ENCODE measurements around the gene ATP10B. TPM values are rescaled to one million over a fixed set of nuclear protein-coding genes. Genes with fewer than 3 reads are reported as not detected.

ATP10B gene
- total RNA-seq, 2 experiments from 2014 or later = not detected

DNA sequence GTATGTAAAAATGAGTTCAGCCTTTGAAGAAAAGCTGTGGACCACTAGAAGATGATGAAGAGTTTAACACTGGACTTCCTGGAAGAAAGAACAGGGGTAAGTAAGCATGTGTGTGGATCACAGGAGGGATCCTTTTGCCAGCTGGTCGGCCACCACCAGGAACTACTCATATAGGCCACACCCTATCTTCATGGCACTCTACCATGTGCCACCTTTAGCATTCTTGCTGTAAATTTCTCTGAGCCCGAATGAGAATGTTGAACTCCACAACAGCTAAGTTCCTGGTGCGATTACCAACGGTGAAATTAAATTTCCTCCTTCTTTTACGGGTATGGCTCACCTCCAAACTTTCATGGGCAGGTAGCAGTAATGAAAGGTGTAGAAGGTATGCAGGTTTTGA lies 102.3 kb downstream of the ATP10B start:
- Mint-ChIP-seq H3K27ac (no peak overlapping the region), H3K36me3 (ENCODE audit: low read depth) (no peaks in the 10 kb centered on the region), H3K4me1 (ENCODE audit: low read depth) (no peaks in the 10 kb centered on the region), H3K4me3 (no peak overlapping the region), H3K9me3 (no peaks in the 10 kb centered on the region), H3K27me3 (peaks cover 17% of the 10 kb centered on the region)
- Histone ChIP-seq H3K27me3 (ENCODE audit: control insufficient read depth in 1 of 2, insufficient read depth in 2 of 2, low read length in 2 of 2) (peaks cover 0 to 3% of the 10 kb centered on the region in 2 experiments), H3K27ac (ENCODE audit: low read depth in 1 of 2, low read length in 2 of 2) (no peak overlapping the region), H3K9me3 (ENCODE audit: control insufficient read depth in 1 of 2, insufficient read depth in 1 of 2, low read length in 2 of 2) (no peaks in the 10 kb centered on the region), H3K4me1 (ENCODE audit: insufficient read depth, low read length) (no peaks in the 10 kb centered on the region), H3K4me3 (ENCODE audit: low read length) (no peak overlapping the region), H3K36me3 (ENCODE audit: insufficient read depth, low read length) (no peaks in the 10 kb centered on the region)
- TF ChIP-seq, protein P1, sequence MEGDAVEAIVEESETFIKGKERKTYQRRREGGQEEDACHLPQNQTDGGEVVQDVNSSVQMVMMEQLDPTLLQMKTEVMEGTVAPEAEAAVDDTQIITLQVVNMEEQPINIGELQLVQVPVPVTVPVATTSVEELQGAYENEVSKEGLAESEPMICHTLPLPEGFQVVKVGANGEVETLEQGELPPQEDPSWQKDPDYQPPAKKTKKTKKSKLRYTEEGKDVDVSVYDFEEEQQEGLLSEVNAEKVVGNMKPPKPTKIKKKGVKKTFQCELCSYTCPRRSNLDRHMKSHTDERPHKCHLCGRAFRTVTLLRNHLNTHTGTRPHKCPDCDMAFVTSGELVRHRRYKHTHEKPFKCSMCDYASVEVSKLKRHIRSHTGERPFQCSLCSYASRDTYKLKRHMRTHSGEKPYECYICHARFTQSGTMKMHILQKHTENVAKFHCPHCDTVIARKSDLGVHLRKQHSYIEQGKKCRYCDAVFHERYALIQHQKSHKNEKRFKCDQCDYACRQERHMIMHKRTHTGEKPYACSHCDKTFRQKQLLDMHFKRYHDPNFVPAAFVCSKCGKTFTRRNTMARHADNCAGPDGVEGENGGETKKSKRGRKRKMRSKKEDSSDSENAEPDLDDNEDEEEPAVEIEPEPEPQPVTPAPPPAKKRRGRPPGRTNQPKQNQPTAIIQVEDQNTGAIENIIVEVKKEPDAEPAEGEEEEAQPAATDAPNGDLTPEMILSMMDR (IDR thresholded peaks at IDR 0.05) = no peak
- POLR2A ChIA-PET = no interaction called here
- CTCF ChIA-PET = no interaction called here
- DNase-seq (no peak), ATAC-seq (ENCODE audit: poor library complexity) (no peak)
- intact Hi-C loops (cut with DNase I, micrococcal nuclease) = no loop called here

DNA sequence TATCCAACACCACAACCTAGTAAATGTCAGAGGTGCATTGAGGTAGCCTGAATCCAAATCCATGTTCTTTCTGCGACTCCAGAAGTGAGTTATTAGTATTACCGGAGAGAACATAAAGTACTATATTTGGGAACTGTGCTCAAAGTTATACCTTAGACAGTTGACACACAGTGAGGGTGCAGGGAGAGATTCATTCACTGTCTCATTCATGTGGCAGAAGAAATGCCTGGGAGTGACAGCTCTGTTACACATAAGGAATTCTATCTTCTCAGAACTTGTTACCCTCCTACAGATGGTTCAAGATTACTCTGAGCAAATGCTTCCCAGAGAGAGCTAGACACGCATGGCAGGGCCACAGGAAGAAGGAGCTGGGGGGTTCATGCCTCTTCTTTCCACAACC lies 103.0 kb downstream of the ATP10B start:
- H3K27ac Mint-ChIP-seq = no peak overlapping the region
- ChIA-PET CTCF (no interaction called here), POLR2A (no interaction called here)
- no peak overlapping the region for H3K4me3 Mint-ChIP-seq
- DNase-seq (no peak), ATAC-seq (ENCODE audit: poor library complexity) (no peak)
- TF ChIP-seq, protein P1 (IDR thresholded peaks at IDR 0.05) = no peak
- intact Hi-C loops (cut with DNase I, micrococcal nuclease) = no loop called here
- no peaks in the 10 kb centered on the region for H3K4me1 Mint-ChIP-seq (ENCODE audit: low read depth)
- H3K27me3 Mint-ChIP-seq = peaks cover 17% of the 10 kb centered on the region
- Histone ChIP-seq H3K27me3 (ENCODE audit: control insufficient read depth in 1 of 2, insufficient read depth in 2 of 2, low read length in 2 of 2) (peaks cover 0 to 3% of the 10 kb centered on the region in 2 experiments), H3K27ac (ENCODE audit: low read depth in 1 of 2, low read length in 2 of 2) (no peak overlapping the region), H3K9me3 (ENCODE audit: control insufficient read depth in 1 of 2, insufficient read depth in 1 of 2, low read length in 2 of 2) (no peaks in the 10 kb centered on the region), H3K36me3 (ENCODE audit: insufficient read depth, low read length) (no peaks in the 10 kb centered on the region), H3K4me1 (ENCODE audit: insufficient read depth, low read length) (no peaks in the 10 kb centered on the region), H3K4me3 (ENCODE audit: low read length) (no peak overlapping the region)
- H3K36me3 Mint-ChIP-seq (ENCODE audit: low read depth) = no peaks in the 10 kb centered on the region
- no peaks in the 10 kb centered on the region for H3K9me3 Mint-ChIP-seq

DNA sequence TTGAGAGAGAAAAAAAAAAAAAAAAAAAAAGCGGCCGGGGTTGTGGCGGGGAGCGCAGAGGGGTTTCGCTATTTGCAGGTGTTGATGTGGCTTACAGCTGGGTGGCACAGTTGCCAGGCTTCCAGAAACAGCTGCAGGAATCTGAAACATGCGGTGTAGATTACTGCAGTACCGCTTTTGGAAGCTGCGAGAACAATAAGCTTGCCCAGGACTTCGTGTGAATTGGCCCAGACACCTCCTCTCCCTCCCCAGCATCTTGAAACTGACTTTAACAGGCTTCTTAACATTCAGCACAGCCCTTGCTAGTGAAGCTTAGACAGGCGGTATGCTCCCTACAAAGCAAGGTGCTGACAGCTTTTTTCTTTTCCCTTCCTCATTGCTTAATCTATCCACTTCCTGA lies 104.0 kb downstream of the ATP10B start:
- no peaks in the 10 kb centered on the region for H3K36me3 ChIP-seq (ENCODE audit: insufficient read depth, low read length)
- H3K4me3 ChIP-seq (ENCODE audit: low read length) = no peak overlapping the region
- ATAC-seq (ENCODE audit: poor library complexity) (no peak), DNase-seq (peak in 1 of 14 experiments; percentile 2)
- Mint-ChIP-seq H3K4me1 (ENCODE audit: low read depth) (no peaks in the 10 kb centered on the region), H3K27me3 (peaks cover 9% of the 10 kb centered on the region), H3K9me3 (no peaks in the 10 kb centered on the region), H3K4me3 (no peak overlapping the region), H3K36me3 (ENCODE audit: low read depth) (no peaks in the 10 kb centered on the region), H3K27ac (no peak overlapping the region)
- POLR2A ChIA-PET = no interaction called here
- intact Hi-C loops (cut with DNase I, micrococcal nuclease) = no loop called here
- TF ChIP-seq, protein P1 (IDR thresholded peaks at IDR 0.05) = no peak
- CTCF ChIA-PET = no interaction called here
- H3K27me3 ChIP-seq (ENCODE audit: control insufficient read depth in 1 of 2, insufficient read depth in 2 of 2, low read length in 2 of 2) = peaks cover 0 to 3% of the 10 kb centered on the region in 2 experiments
- H3K27ac ChIP-seq (ENCODE audit: low read depth in 1 of 2, low read length in 2 of 2) = no peak overlapping the region
- H3K4me1 ChIP-seq (ENCODE audit: insufficient read depth, low read length) = no peaks in the 10 kb centered on the region
- H3K9me3 ChIP-seq (ENCODE audit: control insufficient read depth in 1 of 2, insufficient read depth in 1 of 2, low read length in 2 of 2) = no peaks in the 10 kb centered on the region
